Stimulated activated CD4-positive, alpha-beta T cell treated with anti-CD3 and anti-CD28 coated beads, TNF-alpha, amount 100 ng/mL, for 24 hours (primary cell): ENCODE data around the gene ORC3.
"Not testable (repeated sequence)": the region's sequence is repeated elsewhere in the genome, so short reads cannot be mapped to it uniquely, and the experiment has no call there.

ENCODE experiments used
- DNase-seq, 3 experiments: peaks; one replicate each; pipeline ENCODE4 v3.0.0-alpha.2; 2020; ENCODE audit warnings: low read depth in 3 of 3

The ORC3 gene

DNA sequence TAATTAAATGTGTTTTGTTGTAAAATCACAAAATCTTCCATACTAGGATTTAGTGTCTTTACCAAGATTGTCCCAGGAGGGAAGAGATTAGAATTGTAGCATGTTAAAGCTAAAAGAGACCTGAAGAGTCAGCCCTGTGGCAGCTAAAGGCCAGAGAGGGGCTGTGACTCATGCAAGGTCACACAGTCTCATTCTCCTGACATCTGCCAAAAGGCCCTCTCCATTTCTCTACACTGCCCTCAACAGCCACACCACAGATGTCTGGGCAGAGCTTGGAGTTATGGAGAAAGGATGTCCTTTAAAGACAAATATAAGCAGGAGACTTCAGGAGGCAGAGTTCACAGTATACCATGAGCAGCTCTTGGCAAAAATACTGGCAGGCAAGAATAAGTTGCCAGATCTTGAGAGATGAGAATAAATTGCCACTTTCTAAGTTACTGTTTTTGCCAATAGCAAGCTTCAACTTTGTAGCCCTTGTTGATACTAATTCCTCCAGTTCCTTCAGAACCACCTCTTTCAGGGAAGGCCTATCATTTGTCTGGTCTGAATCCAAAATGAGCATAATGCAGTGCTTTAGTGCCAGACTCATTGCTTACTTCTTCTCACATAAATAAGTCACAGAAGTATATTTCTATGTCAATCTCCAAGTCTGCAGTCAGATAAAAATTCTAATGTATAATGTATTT, 70.4 kb downstream of the ORC3 start:
- no peak for DNase-seq

DNA sequence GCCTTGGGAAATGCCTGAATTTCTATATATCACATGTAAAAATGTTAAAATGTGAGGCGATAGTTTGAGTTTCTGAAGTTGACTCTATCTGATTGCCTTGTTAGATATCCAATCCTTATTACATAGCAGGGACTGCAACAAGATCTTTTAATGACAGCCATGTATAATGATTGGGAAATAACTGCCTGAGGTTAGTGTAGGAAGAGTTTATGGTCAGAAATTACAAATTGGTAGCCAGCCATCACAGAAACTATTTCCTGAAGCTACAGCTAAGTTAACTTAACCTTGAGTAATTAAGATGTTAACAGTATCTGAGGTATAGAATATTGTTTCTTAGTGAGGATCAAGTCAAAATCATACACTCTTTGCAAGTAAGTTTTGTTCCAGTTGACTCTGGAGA, 71.1 kb downstream of the ORC3 start:
- no peak for DNase-seq

DNA sequence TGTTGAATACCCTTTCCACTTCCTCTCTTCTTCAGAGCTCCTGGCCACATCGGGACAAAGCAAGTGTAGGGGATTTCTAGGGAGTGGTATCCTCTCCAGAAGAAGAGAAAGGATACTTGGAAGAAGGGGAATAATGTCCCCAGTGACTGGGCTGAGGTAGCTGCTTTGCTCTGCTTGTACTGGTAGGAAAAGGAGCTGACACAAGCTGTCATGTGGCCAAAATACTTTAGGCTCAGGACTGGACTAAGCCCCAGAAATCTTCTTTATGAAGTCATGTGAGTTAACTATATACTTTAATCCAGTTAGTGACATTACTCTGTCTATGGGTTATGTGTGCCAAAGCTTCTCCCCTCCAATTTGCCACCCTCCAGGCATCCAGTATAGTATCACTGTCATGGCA, 71.6 kb downstream of the ORC3 start:
- DNase-seq: no peak

DNA sequence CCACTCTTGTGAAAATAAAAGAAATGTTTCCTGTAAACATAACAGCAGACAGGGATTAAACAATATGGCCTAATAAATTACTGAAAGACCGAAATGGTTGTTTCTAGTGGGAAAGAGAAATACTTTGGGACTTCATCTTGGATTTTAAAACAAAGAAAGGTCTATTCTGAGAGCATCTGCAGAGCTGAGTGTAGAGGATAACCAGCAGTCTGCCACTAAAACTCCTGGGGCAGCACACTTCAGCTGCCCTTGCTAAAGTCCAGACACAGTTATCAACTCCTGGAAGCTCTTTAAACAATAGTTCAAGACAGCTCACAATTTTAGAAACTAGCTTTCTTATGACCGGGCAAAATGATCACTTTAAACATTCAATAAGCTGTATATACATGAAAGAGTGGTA, 73.5 kb downstream of the ORC3 start:
- no peak for DNase-seq

DNA sequence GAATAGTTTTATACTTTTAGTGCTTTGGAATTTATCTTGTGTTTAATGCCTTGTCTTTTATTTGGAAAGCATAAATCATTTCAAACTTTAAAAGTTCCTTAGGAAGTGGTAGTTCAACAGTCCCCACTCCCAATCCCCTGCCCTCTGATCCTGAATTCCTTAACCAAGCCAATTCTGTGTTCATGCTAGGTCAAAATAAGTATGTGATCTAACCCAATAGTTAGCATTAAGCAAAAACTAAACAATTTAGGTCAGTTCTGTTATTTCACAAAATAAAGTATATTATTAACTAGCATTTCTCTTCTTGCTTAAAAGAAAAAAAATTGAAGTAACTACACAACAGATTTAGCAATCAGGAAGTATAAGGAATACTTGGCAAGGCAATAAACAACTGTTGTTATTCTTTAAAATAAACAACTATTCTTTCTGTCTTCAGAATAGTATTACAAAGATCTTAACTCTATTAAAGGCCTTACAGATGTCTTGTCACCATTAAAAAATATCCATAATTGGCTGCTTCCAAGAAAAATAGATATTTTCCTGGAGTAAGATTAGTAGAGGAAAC, 75.1 kb downstream of the ORC3 start:
- no peak for DNase-seq

DNA sequence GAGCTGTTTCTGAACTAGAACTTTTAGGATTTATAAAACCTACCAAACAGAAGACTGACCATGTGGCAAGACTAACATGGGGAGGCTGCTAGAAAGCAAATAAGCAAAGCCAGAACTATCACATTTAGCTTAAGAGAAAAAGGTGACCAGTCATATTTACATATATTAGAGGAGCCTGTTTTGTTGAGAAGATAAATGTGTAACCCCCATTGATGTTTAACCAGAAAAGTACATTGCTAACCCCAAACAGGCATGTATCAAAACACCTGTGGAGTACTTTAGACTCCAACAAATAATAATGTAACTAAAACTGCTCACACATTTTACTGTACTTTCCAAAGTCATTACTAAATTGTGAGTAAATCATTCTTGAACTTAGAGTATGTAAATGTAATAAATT, 77.1 kb downstream of the ORC3 start:
- DNase-seq: no peak

DNA sequence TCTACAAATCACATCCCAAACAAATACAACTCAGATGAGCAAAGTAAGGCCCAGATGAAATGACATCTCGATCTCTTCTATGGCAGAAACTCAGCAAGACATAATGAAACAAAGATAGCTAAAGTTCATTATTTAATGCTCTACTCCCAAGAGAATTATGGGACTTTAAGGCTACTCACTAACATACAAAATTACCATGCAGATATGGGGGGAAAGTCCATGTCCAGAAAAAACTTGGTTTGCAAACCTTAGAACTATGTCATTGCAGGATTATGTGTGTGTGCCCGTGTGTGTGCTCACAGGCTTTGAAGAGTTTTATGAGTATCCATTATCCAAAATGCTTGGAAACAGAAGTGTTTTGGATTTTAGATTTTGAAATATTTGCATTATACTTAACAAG, 78.1 kb downstream of the ORC3 start:
- DNase-seq: no peak

DNA sequence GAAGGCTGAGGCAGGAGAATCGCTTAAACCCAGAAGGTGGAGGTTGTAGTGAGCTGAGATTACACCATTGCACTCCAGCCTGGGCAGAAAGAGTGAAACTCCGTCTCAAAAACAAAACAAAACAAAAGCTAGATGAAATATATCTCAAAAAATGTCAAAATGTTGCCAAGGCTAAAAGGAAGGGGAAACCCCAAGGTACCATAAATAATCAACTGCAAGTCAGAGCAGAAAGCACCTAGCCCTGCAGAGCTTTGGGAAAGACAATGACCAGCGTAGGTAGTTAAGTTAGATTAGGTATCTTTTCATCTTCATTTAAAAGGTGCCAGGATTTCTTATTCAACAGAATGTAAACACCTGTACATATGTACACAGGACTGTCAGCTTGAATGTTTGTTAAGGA, 79.1 kb downstream of the ORC3 start:
- DNase-seq: no peak

DNA sequence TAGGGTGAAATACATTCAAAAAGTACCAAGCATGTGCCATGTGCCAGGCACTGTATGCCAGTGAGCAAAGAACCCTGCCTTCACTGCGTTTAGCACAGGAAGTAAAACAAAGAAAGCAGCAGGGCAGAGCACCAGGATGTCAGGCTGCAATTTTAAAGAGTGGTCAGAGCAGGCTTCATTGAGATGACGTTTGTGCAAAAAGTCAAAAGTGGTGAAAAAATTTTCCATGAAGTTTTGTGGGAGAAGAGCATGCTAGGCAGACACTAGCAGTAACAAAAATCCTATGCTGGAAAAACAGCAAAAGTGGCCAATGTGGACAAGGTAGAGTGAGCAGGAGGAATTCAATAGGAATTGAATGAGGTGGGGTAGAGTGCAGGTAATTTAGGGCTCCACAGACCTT, 80.8 kb downstream of the ORC3 start:
- no peak for DNase-seq

DNA sequence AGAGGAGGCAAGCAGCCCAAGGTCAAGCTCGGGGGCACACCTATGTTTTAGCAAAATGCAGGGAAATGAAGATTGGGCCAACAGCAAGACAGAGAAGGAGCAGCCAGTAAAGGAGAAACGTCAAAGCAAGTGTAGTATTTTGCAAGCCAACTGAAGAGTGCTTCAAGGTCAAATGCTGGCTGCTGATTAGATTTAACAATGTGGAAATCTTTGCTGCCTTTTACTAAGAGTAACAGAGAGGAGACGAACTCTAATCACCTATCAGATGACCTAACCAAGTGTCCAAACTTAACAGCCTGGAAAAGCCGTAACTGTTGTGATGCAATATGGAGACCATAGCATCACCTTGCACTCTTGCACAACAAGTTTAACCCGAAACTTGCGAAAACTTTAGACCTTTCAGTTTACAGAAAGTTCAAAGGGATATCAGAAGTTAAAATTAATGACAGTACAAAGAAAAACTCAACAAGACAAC, 81.7 kb downstream of the ORC3 start:
- no peak for DNase-seq

DNA sequence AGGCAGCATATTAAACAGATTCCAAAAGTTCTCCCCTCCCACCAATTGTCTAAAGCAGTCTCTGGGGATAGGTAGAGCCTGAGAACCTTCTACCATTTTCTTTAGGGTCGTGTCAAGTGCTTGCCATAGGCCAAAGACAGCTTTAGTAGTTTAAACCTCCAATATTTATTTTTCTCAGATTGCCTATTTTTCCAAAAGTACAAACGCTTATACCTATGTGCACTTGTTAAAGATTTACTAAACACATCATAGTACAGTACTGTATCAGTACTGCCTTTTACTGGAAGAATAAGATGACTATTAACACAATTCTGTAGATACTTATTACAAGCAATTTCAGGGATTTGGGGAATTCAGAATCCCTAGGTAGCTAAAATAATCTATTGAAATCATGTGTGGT, 82.7 kb downstream of the ORC3 start:
- no peak for DNase-seq

DNA sequence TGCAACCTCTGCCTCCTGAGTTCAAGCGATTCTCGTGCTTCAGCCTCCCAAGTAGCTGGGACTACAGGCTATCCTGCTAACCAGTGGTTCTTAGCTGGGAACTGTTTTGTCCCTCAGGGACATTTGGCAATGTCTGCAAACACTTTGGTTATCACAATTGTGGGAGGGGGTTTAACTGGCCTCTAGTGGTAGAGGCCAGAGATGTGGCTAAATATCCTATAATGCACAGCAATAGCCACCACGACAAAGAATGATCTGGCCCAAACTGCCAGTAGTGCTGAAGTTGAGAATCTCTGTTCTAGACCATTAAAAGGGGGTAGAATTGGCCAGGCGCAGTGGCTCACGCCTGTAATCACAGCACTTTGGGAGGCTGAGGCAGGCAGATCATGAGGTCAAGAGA, 83.3 kb downstream of the ORC3 start:
- DNase-seq: no peak

DNA sequence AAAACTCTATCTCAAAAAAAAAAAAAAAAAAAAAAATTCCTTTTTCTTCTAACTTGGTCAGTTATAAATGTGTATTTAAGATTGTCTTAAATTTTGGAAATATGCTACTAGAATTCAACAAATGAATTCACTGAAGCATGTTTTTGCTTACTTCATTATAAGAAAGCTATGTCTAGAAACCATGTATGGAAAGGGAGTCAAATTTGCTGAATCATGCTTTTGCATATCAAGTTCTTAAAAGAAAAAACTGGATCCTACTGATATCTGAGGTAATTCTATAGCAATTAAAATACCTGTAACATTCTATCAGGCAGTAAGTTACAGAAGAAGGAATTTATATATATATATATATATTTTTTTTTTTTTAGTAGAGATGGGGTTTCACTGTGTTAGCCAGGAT, 84.4 kb downstream of the ORC3 start:
- no peak for DNase-seq

DNA sequence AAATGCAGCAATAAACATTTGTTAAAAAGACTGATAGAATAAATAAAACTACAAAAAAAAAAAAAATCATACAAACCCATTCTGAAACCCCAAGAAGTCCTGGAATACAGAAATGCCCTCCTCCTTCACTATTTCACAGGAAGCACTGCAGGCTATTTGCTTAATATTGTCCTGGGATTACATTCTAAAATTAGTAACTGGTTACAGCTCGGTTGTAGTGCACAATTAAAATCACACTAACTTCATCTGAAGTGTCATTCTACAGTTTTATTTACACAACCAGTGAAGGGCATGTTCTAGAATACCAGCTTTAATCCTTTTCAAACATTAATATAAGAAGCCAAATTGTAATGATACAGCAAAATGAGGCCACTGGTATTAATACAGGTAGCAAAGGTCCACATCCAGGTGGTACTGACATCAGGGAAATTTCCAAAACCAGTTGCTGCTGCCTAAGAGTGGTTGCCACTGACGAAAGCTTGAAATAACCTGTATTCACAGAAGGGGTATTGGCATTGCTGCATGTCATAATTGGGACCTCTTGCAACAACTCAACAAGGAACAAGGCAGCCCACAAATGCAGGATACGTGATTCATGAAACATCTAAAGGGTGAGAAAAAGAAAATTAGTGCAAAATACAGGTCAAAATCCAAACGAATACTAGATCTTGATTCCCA, 85.2 kb downstream of the ORC3 start:
- no peak for DNase-seq

DNA sequence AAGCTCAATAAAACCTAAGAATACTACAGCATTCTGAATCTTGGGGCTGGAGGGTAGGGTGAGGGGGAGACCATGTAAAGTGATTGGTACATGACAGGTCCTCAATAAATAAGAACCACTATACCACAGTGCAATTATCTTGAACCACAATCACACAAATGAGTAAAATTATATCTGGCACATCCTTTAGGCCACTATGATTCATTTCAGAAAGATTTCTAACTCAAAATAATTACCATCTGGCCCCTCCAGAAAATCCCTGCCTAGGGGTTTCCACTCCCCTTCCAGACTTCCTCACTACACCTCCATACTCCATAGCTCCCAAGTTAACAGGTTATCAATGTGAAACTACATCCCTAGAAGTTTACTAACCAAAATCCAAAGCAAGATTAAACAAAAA, 92.4 kb downstream of the ORC3 start:
- no peak for DNase-seq

DNA sequence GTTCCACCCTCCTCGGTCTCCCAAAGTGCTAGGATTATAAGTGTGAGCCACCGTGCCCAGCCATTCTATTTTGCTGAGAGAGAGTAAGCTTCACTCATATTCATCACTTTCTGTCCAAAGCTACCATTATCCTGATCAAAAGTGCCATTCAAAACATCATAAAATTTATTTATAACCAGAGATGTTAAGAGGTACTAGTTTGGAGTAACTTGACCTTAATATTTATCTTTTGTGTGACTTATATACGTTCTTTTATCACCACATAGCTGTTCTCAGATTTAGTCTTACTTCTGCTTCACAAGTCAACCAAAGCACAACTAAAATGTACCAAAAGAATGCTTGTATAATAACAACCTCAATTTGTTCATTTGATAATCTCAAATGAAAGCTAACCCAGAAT, 94.0 kb downstream of the ORC3 start:
- DNase-seq: no peak

DNA sequence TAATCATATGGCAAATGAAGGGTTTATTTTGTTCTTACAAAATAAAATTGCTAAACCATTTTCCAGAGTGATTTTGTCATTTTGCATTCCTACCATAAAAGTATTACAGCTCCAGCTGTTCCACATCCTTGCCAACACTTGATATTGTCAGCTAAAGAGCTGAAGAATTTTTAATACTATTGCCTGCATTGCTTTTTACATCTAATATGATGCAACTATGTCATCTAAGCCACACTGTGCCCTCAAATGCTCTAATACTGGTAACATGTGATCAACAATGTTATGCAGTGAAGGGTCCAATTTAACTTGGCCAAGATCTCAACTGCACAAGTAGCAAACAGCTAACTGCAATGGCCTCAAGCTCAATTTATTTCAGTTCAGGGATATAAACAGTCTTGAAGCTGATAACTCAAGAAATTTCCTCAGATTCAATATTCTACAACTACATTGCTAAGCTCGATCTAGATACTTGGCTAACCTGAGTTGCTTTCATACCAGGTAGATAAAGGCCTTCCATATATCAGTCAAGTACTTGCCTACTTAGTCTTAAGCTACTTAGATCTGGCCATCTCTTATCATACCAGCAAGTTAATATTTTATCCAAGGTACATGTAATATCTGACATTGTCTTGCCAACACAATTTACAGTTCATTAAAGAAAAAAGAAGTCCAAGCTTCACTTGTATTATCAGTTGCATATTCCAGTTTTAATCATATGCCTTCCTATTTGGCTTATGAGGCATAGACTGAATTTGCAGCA, 95.1 kb downstream of the ORC3 start:
- DNase-seq: no peak

DNA sequence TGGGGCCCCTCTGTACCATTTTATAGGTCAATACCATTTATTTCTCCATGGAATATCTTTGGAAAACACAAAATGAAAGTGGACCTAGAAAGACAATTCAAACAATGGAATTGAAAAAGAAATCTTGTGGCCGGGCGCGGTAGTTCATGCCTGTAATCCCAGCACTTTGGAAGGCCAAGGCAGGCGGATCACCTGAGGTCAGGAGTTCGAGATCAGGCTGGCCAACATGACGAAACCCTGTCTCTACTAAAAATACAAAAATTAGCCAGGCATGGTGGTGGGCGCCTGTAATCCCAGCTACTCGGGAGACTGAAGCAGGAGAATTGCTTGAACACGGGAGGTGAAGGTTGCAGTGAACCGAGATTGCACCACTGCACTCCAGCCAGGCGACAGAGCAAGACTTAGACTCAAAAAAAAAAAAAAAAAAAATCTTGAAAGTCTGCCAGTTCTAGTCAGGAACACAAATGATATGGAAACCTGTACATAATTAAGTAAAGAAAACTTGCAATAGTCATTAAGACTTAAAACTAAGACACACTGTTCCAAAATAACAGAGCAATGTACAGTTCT, 96.8 kb downstream of the ORC3 start:
- not testable (repeated sequence) for DNase-seq

DNA sequence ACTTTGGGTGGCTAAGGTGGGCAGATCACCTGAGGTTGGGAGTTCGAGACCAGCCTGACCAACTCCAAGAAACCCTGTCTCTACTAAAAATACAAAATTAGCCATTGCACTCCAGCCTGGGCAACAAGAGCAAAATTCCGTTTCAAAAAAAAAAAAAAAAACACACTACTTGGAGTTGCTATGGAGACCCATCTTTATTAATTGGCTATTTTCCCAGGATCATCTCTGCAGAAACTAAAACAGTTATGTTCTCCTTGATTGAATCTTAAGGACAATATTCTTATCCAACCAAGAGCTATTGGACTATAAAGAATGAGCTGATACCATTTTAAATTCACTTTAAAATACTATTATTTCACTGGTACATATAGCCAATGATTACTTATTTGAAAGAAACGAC, 97.4 kb downstream of the ORC3 start:
- no peak for DNase-seq

DNA sequence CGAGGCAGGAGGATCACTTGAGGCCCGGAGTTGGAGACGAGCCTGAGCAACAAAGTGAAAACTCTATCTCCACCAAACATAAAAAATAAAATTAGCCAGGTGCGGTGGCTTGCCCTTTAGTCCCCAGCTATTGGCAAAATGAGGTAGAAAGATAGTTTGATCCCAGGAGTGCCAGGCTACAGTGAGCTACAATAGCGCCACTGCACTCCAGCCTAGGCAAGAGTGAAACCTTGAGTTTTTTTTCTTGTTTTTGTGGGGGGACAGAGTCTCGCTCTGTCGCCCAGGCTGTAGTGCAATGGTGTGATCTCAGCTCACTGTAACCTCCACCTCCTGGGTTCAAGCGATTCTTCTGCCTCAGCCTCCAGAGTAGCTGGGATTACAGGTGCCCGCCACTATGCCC, 98.0 kb downstream of the ORC3 start:
- not testable (repeated sequence) for DNase-seq

DNA sequence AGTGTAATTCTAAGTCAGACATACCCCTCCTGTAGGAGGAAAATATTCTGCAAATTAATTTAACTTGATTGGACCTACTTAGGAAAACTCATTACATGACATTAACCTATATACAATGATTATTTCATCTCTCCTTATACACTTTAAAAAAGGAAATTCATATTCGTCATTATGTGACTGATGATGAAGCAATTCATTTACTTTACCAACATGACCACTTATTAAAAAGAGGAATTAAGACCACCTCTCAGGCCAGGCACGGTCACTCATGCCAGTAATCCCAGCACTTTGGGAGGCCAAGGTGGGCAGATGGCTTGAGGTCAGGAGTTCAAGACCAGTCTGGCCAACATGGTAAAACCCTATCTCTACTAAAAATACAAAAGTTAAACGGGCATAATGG, 100.5 kb downstream of the ORC3 start:
- no peak for DNase-seq

DNA sequence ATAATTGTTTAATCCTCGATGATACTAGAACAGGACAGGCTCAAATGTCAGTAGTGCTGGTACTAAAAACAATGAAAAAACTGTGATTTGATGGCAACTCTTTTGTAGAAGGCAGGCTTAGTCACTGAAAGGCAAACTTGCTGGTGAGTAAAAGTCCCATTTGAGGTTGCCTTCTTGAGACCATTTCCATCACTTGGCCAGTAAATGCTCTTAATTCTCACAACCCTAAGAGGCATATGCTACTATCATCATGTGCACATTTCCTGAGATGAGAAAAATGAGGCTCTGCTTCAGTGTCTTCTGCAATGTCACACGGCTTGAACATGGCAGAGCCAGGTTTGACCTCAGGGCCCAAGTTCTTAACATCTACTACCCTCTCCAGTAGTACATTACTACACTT, 102.2 kb downstream of the ORC3 start:
- DNase-seq: no peak
